ENCODE results near the gene WDR93. TPM values are rescaled to one million over a fixed set of nuclear protein-coding genes. Genes with fewer than 3 reads are reported as not detected.

The WDR93 gene
- total RNA-seq, 4 donors from 2014 or later = not detected

DNA sequence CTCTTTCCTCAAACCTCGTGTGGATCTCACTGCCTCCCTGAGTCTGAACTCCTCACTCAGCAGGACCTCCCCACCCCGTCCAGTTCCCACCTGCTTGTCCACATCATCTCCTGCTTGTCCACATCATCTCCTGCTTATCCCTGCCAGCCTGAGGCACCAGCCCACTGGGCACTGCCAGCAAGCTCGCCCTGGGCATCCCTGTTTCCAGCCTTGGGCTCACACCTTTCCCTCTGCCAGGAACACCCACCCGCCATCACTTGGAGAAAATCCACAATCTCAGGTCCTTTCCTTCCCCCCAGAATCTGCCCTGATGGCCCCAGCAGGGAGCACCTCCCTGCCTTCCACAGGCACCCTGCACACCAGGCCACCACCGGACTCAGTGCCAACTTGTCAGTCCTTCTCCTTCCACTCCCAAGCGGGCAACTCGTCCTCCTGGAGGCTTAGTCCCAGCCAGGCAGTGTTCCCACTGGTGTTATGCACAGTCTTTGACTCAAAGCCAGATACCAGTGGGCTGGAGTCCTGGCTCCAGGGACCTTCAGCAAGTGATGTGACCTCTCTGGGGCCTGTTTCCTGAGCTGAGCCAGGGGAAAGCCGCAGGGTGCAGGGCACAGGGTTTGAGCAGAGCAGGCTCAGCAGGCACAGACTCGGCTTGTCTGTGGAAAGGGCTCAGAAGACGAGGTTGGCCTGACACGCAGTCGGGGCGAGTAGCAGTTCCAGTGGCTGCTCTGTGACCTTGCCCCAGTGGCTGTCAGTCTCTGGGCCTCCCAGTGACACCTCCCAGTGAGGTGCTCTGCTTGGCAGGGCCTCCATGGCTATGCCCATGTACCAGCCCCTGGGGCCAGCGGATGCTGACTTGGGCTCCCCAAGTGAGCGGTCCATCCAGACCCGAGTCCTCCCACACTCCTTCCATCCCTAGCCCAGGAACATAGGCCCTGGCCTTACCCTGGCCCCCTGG is 76.0 kb downstream of the WDR93 start:
- no peaks in the 10 kb centered on the region for H3K27me3 ChIP-seq
- no peaks in the 10 kb centered on the region for H3K9me3 ChIP-seq
- in situ Hi-C loops (cut with MboI; ENCODE audit: low pct_ligation_motif_present in 1 of 4, low pct_unique_long_range_greater_than_20kb in 1 of 4, low sequenced_read_pairs in 3 of 4) = loop anchor here in 2 of 4 donors (25.0 kb wide), 1 partner anchor 321 kb away; no protein-coding TSS in a partner anchor
- DNase-seq = no peak
- no peak overlapping the region for H3K4me3 ChIP-seq
- TF ChIP-seq EP300 (IDR thresholded peaks at IDR 0.05; ENCODE audit: low read depth) (no peak), POLR2A (IDR thresholded peaks at IDR 0.05) (no peak), POLR2AphosphoS5 (IDR thresholded peaks at IDR 0.05) (no peak)
- TF ChIP-seq, protein P1, sequence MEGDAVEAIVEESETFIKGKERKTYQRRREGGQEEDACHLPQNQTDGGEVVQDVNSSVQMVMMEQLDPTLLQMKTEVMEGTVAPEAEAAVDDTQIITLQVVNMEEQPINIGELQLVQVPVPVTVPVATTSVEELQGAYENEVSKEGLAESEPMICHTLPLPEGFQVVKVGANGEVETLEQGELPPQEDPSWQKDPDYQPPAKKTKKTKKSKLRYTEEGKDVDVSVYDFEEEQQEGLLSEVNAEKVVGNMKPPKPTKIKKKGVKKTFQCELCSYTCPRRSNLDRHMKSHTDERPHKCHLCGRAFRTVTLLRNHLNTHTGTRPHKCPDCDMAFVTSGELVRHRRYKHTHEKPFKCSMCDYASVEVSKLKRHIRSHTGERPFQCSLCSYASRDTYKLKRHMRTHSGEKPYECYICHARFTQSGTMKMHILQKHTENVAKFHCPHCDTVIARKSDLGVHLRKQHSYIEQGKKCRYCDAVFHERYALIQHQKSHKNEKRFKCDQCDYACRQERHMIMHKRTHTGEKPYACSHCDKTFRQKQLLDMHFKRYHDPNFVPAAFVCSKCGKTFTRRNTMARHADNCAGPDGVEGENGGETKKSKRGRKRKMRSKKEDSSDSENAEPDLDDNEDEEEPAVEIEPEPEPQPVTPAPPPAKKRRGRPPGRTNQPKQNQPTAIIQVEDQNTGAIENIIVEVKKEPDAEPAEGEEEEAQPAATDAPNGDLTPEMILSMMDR (IDR thresholded peaks at IDR 0.05) = no peak
- intact Hi-C loops (cut with DNase I; ENCODE audit: low total_unique reads) = no loop called here
- H3K27ac ChIP-seq = no peak overlapping the region
- H3K4me1 ChIP-seq = peaks cover 0 to 25% (median 16%) of the 10 kb centered on the region in 4 donors
- 81 to 92% methylated on average over 5 to 16 of the region's 16 CpGs for WGBS, 2 donors (ENCODE audit: low coverage in 1 of 2)
- no peaks in the 10 kb centered on the region for H3K36me3 ChIP-seq

DNA sequence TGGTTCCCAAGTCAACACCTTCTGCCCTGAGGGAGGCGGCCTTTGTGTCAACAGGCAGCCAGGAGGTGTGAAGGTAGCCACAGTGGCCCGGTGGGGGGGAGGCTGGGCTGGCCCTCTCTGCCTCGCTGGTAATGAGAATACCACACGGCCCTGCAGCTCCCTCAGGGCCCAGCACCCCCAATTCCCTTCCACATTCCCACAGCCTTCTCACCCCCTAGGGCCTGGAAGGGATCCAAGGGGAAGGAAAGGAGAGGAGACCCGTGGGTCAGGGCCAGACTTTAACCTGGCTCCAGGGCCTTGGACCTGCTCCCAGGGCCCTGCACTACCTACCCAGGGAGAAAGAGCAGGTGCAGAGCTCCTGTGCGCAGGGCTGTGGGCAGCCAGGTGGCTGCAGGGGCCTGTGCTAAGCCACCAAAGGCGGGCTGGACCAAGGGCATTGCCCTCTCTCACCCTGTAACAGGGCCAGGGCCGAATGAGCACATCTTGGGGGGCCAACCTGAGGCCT is 76.9 kb downstream of the WDR93 start:
- in situ Hi-C loops (cut with MboI; ENCODE audit: low pct_ligation_motif_present in 1 of 4, low pct_unique_long_range_greater_than_20kb in 1 of 4, low sequenced_read_pairs in 3 of 4) = loop anchor here in 2 of 4 donors (25.0 kb wide), 1 partner anchor 320 kb away; no protein-coding TSS in a partner anchor
- Histone ChIP-seq H3K27me3 (no peaks in the 10 kb centered on the region), H3K4me3 (no peak overlapping the region), H3K4me1 (peaks cover 0 to 16% (median 8%) of the 10 kb centered on the region in 4 donors), H3K36me3 (no peaks in the 10 kb centered on the region), H3K9me3 (no peaks in the 10 kb centered on the region), H3K27ac (no peak overlapping the region)
- no peak for DNase-seq
- WGBS, 2 donors (ENCODE audit: low coverage in 1 of 2) = 59% methylated on average over 7 of the region's 8 CpGs; no CpG with 5 or more reads in 1 of the 2 donors
- intact Hi-C loops (cut with DNase I; ENCODE audit: low total_unique reads) = no loop called here
- TF ChIP-seq POLR2AphosphoS5 (IDR thresholded peaks at IDR 0.05) (no peak), POLR2A (IDR thresholded peaks at IDR 0.05) (no peak), EP300 (IDR thresholded peaks at IDR 0.05; ENCODE audit: low read depth) (no peak)
- TF ChIP-seq, protein P1 (IDR thresholded peaks at IDR 0.05) = no peak

DNA sequence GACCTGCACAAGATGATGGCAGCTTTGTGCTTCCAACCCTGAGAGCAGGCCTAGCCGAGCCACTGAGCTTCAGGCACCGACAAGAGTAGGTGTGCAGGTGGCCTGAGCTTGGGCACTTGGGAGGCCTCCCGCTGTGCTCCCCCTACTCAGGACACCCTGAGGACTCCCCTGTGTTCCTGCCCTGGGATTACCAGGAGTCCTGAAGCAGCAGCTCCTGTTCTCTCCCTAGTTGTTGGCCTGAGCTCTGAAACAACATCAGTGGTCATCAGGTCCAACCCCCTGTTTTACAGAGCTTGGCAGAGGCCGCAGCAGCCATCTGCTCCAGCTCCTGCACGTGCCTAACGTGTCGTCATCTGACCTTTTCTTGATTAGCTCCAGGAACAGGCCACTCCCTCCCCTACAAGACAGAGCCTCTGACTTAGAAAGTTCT is 77.5 kb downstream of the WDR93 start:
- Histone ChIP-seq H3K4me1 (peaks cover 0 to 13% (median 6%) of the 10 kb centered on the region in 4 donors), H3K27me3 (no peaks in the 10 kb centered on the region), H3K9me3 (no peaks in the 10 kb centered on the region), H3K4me3 (no peak overlapping the region), H3K27ac (no peak overlapping the region), H3K36me3 (no peaks in the 10 kb centered on the region)
- in situ Hi-C loops (cut with MboI; ENCODE audit: low pct_ligation_motif_present in 1 of 4, low pct_unique_long_range_greater_than_20kb in 1 of 4, low sequenced_read_pairs in 3 of 4) = loop anchor here in 2 of 4 donors (25.0 kb wide), 1 partner anchor 319 kb away; no protein-coding TSS in a partner anchor
- WGBS, 2 donors (ENCODE audit: low coverage in 1 of 2) = 42 to 59% methylated on average over 4 to 7 of the region's 7 CpGs
- TF ChIP-seq POLR2AphosphoS5 (IDR thresholded peaks at IDR 0.05) = no peak
- TF ChIP-seq, protein P1 (IDR thresholded peaks at IDR 0.05) = no peak
- no peak for TF ChIP-seq POLR2A (IDR thresholded peaks at IDR 0.05)
- no peak for TF ChIP-seq EP300 (IDR thresholded peaks at IDR 0.05; ENCODE audit: low read depth)
- peak; percentile 46 for DNase-seq
- intact Hi-C loops (cut with DNase I; ENCODE audit: low total_unique reads) = no loop called here

DNA sequence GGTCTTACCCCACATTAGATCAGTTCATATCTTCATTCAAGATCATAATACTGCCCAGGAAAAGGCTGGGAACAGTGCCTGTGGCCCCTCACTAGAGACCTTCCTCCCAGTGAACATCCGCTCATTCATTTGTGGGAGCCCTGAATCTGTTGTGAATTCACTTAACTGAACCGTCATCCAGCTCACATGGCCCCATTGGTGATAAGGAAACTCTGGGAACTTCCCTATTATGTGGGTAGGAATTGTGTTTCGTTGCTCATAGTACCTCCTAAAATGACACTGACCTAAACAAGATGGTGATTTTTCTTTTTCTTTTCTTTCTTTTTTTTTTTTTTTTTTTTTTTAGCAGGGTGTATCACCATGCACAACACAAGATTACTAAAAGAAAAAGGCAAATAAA is 78.8 kb downstream of the WDR93 start:
- no peak for TF ChIP-seq EP300 (IDR thresholded peaks at IDR 0.05; ENCODE audit: low read depth)
- no peak for TF ChIP-seq POLR2A (IDR thresholded peaks at IDR 0.05)
- TF ChIP-seq, protein P1 (IDR thresholded peaks at IDR 0.05) = no peak
- TF ChIP-seq POLR2AphosphoS5 (IDR thresholded peaks at IDR 0.05) = no peak
- intact Hi-C loops (cut with DNase I; ENCODE audit: low total_unique reads) = no loop called here
- Histone ChIP-seq H3K9me3 (no peaks in the 10 kb centered on the region), H3K4me1 (peaks cover 0 to 13% (median 6%) of the 10 kb centered on the region in 4 donors), H3K27ac (no peak overlapping the region), H3K27me3 (no peaks in the 10 kb centered on the region), H3K4me3 (no peak overlapping the region), H3K36me3 (no peaks in the 10 kb centered on the region)
- in situ Hi-C loops (cut with MboI; ENCODE audit: low pct_ligation_motif_present in 1 of 4, low pct_unique_long_range_greater_than_20kb in 1 of 4, low sequenced_read_pairs in 3 of 4) = loop anchor here in 2 of 4 donors (25.0 kb wide), 1 partner anchor 318 kb away; no protein-coding TSS in a partner anchor
- WGBS, 2 donors (ENCODE audit: low coverage in 1 of 2) = 88 to 89% methylated on average over 3 of the region's 3 CpGs
- DNase-seq = no peak
